HG03135 (cell line): ENCODE data around the gene C19orf73.
"Not testable (repeated sequence)": the region's sequence is repeated elsewhere in the genome, so short reads cannot be mapped to it uniquely, and the experiment has no call there.

ENCODE experiments used
- ATAC-seq: cut with Tn5 transposase; IDR thresholded peaks from one replicate; pipeline ENCODE4 v1.9.1; 2021; ENCODE audit warnings: mild to moderate bottlenecking, moderate library complexity; ENCODE audit not compliant: unreplicated experiment

The C19orf73 gene

DNA sequence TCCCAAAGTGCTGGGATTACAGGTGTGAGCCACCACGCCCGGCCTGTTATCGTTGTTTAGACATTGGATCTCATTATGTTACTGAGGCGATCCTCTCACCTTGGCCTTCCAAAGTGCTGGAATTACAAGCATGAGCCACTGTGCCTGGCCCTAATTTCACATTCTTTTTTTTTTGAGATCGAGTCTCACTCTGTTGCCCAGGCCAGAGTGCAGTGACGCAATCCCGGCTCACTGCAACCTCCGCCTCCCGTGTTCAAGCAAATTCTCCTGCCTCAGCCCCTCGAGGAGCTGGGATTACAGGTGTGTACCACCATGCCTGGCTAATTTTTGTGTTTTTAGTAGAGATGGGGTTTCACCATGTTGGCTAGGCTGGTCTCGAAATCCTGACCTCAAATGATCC lies 4.3 kb upstream of the C19orf73 start:
- ATAC-seq = not testable (repeated sequence)

DNA sequence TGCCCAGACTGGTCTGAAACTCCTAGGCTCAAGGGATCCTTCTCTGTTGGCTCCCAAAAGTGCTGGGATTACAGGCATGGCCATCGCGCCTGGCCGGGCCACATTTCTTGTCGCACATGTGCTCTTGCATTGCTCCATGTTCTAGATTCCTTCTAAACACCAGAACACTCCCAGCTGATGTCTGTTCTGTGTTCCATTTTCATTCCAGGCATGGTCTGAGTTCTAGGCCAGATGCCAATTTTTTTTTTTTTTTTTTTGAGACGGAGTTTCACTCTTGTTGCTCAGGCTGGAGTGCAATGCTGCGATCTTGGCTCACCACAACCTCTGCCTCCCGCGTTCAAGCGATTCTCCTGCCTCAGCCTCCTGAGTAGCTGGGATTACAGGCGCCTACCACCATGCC lies 2.9 kb upstream of the C19orf73 start:
- ATAC-seq = not testable (repeated sequence)

DNA sequence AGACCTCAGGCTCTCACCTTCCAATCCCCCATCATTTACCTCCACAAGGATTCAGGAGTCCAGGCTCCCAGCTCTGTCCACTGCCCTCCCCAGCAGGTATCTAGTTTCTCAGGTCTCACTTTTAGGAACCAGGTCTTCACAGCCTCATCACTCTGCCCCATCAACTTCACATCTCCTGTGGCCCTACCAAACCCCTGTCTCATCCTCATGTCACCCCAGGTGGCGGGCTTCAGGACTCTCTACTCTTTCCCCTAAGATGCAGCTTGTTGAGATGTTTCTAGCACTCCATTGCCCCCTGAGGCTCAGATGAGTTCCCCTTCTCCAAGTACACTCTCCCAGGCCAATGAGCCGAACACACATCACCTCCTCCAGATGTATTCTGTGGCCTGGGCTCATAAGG lies 1.9 kb upstream of the C19orf73 start:
- no peak for ATAC-seq

DNA sequence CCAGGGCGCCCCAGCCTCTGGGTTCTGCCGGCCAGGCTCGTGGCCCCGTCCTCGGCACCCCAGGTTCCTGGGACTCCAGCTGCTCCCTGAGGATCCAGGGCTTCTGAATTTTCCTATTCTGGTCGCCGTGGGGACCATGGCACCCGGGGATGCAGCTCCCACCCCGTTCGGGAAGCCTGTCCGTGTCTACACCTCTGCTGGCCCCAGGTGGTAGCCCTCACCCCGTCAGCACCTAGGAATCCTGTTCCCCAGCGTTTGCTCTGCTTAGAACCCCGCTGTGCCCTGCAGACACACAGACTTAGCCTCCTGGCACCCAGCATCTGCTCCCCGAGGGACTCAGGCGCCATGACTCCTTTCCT lies 1.4 kb upstream of the C19orf73 start:
- no peak for ATAC-seq

DNA sequence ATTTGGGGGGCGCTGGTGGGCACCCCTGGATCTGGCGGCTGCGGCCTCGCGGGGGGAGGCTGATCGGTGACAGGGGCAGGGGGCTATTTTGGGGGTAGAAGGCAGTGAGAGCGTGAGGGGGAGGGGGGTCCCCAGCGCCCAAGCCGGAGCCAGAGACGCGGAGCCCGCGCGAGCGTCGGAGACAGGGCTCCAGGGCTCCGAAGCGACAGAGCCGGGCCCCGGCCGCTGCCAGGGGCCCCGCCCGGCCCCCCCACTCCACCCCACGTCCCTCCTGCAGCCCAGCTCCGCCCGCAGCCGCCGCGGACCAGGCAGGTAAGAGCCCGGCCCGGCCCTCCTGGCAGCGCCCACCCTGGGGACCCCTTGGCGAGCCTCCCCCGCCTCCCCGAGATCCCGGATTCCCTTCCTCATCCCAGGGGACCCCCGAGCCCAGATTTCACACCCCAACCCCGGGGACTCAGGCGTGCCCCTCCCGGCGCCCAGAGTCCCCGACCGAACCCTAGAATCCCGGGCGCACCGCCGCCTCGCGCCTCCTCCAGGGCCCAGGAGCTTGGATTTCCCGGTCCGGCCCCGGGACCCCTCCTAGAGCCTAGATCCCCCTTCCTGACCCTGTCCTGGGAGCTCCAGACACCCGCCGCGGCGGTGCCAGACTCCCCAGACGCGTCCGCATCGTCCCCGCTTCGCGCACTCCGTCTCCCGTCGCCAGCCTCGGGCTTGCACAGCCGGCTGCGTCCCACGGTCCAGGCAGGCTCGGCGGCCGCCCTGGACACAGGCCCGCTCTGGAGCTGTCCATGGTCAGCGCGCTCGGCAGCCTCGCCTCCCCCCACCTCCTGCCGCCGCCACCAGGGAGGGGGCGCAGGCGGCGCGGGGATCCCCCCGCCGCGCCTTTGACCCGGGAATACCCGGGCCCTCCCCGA lies 725 bp upstream of the C19orf73 start, which contains the start of gene PPFIA3:
TSS of gene PPFIA3 (plus strand) at position 134 of the 914 bp plus-strand sequence. CDS start 8,330 bp downstream, outside the sequence.
- ATAC-seq = no peak

DNA sequence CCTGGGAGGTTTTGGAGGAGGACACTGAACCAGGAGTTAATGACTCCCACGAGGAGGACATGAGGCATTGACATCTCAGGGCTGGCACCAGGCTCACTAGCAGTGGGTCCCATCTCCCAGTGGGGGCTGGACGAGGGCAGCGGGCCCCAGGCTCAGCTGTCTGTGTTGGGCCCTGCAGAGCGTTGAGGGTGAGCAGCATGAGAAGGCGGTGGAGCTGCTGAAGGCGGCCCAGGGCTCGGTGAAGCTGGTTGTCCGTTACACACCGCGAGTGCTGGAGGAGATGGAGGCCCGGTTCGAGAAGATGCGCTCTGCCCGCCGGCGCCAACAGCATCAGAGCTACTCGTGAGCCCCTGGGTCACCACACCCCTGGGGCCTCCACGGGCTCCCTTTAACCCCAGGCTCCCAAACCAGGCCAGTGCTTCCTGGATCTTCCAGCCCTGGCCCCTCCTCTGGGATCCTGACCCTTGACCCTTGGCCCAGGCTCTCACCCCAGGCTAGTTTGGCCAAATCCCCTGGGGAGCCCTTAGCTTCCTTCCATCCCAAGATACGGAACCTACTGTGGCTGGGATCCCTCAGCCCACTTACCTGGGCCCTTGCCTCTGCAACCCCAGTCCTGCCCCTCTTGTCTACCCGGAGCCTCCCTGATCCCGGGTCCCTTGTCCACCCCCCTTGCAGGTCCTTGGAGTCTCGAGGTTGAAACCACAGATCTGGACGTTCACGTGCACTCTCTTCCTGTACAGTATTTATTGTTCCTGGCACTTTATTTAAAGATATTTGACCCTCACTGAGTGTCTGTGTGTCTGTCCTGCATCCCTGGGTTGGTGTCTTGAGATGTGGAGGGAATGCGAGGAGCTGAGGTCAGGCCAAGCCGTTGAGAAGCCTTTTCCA lies 1.0 kb downstream of the C19orf73 start:
- no peak for ATAC-seq

DNA sequence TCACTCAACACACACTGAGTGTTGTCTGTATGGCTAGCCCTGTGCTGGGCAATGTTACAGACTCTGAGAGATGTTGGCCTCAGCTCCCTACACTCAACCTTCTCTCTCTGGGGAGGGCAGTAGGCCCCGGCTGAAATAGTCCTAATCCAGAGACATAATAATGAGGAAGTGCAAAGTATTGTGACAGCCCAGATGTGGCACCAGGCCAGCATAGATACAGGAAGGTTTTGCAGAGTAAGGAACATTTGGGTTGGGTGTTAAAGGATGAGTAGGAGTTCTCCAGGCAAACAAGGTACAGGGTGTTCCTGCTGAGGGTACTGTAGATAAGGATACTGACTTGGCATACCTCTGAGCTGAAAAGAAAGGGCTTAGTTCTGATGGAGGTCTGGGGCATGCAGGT lies 2.4 kb downstream of the C19orf73 start:
- ATAC-seq = no peak

DNA sequence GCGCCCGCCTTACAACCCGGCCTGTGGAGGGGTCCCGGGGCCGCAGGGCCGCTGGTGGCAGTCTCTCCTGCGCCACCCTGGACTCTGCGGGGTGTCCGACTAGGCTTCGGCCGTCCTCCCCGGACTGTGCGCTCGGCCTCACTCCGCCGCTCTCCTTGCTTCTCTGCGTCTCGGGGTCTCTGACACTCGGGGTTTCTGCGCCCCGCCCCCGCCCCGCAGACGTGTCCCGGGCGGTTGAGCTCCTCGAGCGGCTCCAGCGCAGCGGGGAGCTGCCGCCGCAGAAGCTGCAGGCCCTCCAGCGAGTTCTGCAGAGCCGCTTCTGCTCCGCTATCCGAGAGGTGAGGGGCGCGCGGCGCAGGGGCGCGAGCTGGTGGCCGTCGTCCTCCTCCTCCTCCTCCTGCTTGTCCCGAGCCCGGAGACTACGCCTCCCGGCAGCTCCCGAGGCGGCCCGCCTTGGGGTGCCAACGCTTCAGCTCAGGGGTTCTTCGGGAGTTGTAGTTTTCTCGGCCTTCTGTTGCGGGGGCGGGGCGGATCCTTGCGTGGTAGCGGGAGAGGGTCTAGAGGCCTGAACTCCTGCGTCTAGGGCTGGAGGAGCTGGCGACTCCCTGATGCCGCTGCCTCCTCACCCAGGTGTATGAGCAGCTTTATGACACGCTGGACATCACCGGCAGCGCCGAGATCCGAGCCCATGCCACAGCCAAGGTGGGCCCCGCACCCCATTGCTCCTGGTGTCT lies 4.1 kb downstream of the C19orf73 start:
- no peak for ATAC-seq

DNA sequence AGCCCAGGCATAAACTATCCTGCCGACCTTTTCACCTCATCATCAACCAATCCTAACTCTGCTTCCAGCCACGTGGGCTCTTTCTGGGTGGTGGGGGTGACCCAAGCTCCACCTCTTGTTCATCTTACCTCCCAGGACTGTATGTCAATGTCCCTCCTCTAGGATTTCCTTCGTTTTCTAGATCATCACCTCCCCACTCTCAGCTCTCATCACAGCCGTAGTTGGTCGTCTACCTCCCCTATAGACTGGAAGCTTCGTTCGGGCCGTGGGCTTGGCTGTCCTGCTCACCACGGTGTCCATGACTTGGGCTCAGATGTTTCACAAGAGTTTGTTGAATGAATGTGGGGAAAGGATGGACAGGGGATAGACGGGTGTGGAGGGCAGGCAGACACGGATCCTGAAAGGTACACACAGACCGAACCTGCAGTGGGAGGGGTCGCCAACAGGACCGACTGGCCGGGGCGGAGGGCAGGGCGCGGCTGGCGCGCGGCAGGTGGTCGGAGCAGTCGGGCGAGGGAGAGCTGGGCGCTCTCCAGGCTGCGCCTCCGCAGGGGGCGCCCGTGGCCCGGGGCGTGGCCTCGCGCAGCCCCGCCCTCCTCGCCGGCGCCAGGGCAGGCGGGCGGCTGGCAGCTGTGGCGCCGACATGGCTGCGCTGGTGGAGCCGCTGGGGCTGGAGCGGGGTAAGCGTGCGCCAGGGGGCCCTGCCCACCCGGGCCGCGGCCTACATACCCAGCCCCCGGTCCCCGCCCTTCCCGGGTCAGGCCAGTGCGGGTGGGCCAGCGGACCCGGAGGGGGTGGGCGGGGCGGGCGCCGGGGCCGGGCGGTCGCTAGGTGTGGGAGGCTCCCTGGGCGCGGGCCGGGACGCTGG lies 4.9 kb downstream of the C19orf73 start, which contains the start of gene LIN7B:
TSS of gene LIN7B (plus strand) at position 609 of the 868 bp plus-strand sequence. CDS start at position 644, 35 bp downstream.
- ATAC-seq = no peak

DNA sequence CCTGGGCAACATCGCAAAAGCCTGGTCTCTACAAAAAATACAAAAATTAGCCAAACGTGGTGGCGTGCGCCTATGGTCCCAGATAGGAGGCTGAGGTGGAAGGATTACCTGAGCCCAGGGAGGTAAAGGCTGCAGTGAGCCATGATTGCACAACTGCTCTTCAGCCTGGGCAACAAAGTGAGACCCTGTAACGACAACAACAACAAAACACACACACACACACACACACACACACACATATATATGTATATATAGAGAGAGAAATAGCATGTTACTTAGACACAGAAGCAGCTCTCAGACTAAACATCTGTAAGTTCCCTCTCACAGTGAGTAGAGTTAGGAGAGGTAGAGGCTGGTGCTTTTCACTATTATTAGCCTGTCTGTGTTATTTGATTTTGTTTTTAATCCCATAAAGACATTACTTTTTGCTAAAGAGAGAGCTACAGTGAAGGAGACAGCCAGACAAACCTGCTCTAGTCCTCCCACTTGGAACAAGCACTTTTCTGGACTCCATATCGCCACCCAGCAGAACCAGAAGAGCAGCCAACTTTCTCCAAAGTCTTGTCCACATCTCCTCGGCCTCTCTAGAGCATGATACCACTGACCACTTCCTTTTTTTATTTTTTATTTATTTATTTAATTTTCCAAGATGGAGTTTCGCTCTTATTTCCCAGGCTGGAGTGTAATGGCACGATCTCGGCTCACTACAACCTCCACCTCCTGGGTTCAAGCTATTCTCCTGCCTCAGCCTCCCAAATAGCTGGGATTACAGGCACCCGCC lies 7.5 kb downstream of the C19orf73 start:
- ATAC-seq = no peak

DNA sequence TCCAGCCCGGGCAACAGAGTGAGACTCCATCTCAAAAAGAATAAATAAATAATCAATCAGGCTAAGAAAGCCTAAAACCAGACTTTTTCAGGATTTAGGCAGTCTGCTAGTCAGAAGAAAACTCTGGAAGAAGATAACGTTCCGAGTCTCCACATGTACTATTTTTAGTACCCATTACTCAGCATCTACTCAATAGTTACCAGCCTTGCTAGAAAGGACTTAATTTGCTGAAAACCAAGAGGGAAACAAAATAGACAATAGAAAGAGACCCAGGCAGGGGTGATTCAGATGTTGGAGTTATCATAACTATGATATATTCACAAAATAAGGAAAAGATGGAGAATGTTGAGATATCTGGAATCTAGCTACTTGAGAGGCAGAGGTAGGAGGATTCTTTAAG lies 8.4 kb downstream of the C19orf73 start:
- no peak for ATAC-seq

DNA sequence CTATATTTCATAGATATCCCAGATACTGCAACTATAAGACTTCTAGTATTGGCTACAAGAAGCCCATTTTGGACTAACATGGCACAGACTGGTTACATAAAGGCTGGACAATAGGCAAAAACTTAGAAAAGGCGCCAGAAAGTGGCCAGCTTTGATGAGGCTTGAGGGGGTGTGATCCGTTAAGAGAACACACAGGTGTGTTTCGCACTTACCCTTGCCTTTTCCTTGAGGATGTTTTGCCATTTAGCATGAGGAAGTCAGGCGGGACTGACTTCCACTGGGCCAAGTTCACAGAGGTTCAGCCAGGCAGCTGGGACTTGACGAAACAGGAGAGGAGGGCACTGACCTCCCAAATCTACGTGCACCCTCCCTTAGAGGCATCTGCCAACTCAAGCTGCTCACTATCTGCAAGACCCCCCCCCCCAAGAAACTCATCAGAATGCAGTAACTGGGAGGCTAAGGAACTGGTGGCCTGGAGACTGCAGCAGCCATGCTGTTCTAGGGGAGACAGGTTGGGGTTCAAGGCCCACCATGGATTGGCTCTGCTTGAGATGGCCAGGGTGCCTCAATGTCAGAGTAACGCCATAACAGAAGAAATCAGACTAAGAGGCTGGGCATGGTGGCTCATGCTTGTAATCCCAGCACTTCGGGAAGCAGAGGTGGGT lies 9.2 kb downstream of the C19orf73 start:
- no peak for ATAC-seq

DNA sequence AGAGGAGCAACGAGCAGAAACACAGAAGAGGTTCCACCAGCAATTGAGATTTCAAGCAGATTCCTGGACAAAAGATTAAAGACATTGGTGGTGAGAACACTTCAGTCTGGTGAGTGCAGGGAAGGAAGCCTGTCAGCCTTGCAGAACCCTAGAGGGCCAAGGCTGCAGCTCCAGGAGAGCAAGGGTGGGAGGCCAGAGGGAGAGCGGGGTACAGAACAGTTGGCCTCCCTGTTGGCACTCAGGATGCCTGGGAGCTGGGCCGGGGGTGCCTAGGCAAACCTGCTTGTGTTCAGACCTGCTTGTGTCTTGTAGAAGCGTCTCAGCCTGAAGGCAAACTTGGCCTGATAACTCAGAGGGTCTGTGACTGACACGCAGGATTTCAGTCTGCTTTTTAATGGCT lies 9.9 kb downstream of the C19orf73 start:
- no peak for ATAC-seq

DNA sequence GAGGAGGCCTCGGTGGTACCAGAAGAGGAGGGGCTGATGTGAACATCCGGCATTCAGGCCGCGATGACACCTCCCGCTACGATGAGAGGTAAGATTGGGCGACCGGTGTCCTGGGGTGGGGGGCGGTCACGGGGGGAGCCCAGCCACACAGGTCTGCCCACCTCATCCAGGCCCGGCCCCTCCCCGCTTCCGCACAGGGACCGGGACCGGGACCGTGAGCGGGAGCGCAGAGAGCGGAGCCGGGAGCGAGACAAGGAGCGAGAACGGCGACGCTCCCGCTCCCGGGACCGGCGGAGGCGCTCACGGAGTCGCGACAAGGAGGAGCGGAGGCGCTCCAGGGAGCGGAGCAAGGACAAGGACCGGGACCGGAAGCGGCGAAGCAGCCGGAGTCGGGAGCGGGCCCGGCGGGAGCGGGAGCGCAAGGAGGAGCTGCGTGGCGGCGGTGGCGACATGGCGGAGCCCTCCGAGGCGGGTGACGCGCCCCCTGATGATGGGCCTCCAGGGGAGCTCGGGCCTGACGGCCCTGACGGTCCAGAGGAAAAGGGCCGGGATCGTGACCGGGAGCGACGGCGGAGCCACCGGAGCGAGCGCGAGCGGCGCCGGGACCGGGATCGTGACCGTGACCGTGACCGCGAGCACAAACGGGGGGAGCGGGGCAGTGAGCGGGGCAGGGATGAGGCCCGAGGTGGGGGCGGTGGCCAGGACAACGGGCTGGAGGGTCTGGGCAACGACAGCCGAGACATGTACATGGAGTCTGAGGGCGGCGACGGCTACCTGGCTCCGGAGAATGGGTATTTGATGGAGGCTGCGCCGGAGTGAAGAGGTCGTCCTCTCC lies 11.1 kb downstream of the C19orf73 start:
- no peak for ATAC-seq

DNA sequence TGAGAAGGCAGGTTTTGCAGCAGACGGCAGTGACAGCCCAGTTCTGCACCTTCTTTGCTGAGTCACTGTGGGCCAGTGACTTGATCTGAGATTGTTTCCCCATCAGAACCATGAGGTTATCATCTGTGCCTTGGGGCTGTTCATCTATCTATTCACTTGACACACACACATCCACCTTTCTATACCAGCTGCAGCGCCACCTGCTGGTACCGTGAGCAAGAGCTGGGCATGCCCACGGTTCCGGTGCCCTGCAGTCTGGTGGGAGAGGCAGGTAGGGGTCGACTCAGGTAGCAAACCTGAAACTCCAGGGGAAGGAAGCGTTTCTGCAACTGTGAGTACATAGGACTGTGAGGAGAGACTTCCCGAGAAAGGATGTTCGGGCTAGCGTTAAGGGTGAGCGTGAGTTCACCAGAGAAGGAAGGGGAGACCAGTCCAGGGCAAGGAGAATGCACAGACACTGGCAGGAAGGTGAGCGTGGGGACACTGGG lies 12.3 kb downstream of the C19orf73 start:
- no peak for ATAC-seq

DNA sequence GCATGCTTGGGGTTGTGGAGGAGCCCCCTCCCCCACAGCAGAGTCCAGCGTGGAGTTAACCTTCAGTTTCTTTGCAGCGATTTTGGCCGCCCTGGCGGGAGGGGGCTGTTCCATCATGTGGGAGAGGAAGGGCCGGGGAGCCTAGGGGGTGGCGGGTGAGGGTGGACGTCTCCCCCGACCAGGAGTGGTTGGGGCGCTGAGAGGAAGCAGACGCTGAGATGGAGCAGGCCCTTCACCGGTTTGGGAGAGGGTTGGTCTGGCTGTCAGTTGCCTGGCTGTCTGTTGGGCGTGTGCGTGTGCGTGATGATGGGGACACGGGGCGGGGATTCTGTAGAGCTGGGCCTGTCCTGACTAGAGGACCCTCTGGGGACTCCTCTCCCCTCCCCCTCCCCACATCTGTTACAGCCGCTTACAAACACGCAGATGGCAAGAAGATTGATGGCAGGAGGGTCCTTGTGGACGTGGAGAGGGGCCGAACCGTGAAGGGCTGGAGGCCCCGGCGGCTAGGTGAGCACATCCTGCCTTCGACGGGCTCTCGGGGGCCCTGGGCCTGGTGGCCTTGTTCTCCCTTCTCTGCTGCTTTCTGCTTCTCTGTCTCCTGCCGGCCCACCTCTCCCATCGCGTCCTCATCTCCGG lies 14.6 kb downstream of the C19orf73 start:
- no peak for ATAC-seq
